ENCODE results near the gene DCAF10. TPM values are rescaled to one million over a fixed set of nuclear protein-coding genes. Genes with fewer than 3 reads are reported as not detected.

DCAF10 gene
- total RNA-seq, 4 donors from 2014 or later, result 29.3 to 45.8 (median 38.6) TPM

GRCh38 chr9:37859043-37859442 is 58.4 kb downstream of the DCAF10 start:
- no peak for TF ChIP-seq CTCF (IDR thresholded peaks at IDR 0.05; ENCODE audit: low read depth)

GRCh38 chr9:37862530-37862929 is 61.9 kb downstream of the DCAF10 start:
- no peak for TF ChIP-seq CTCF (IDR thresholded peaks at IDR 0.05; ENCODE audit: low read depth)

GRCh38 chr9:37870081-37870798 is 69.6 kb downstream of the DCAF10 start:
- no peak for TF ChIP-seq CTCF (IDR thresholded peaks at IDR 0.05; ENCODE audit: low read depth)

- no peak for TF ChIP-seq CTCF (IDR thresholded peaks at IDR 0.05; ENCODE audit: low read depth)
Measured at GRCh38 chr9:37870799-37871176, 70.2 kb downstream of the DCAF10 start.

GRCh38 chr9:37873955-37874354 is 73.4 kb downstream of the DCAF10 start:
- TF ChIP-seq CTCF (IDR thresholded peaks at IDR 0.05; ENCODE audit: low read depth), result no peak

GRCh38 chr9:37876376-37876775 is 75.8 kb downstream of the DCAF10 start:
- TF ChIP-seq CTCF (IDR thresholded peaks at IDR 0.05; ENCODE audit: low read depth), result no peak

- no peak for TF ChIP-seq CTCF (IDR thresholded peaks at IDR 0.05; ENCODE audit: low read depth)
Measured at GRCh38 chr9:37880916-37881479, 80.4 kb downstream of the DCAF10 start.

All from subcutaneous adipose tissue (tissue), 4 donors.